ENCODE data around the gene SLC17A9.

Gene SLC17A9

DNA sequence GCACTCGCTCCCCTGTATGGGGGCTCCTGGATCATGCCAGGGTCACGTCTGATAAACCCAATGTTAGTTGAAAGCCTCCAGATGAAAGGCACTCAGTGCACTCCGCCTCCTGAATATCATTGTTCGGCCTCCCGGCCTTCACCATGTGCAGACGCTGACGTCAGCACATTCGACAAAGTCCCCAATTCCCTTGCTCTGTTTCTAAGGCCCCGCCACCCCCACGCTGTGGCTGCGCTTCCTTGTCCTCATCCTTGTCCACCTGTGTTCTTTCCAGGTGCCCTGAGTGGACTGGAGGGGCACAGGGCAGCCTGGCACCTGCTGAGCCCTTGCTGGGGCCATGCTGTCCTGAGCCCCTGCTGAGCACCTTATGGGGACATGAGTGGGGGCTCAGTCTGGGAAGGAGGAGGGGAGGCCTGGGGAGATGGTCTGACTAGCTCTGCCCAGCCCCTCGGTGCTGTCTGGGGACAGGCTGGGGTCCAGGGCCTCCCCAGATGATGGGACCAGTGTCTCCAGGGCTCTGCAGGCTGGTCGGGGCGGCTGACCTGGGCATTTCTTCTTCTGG is 64.1 kb downstream of the SLC17A9 start:
- no peak for TF ChIP-seq CTCF (IDR thresholded peaks at IDR 0.05; ENCODE audit: insufficient read depth, low read depth, low read length, missing control alignments)
- no peak overlapping the region for H3K4me3 ChIP-seq (ENCODE audit: low read length)
- no peak for DNase-seq (ENCODE audit: low read depth)

DNA sequence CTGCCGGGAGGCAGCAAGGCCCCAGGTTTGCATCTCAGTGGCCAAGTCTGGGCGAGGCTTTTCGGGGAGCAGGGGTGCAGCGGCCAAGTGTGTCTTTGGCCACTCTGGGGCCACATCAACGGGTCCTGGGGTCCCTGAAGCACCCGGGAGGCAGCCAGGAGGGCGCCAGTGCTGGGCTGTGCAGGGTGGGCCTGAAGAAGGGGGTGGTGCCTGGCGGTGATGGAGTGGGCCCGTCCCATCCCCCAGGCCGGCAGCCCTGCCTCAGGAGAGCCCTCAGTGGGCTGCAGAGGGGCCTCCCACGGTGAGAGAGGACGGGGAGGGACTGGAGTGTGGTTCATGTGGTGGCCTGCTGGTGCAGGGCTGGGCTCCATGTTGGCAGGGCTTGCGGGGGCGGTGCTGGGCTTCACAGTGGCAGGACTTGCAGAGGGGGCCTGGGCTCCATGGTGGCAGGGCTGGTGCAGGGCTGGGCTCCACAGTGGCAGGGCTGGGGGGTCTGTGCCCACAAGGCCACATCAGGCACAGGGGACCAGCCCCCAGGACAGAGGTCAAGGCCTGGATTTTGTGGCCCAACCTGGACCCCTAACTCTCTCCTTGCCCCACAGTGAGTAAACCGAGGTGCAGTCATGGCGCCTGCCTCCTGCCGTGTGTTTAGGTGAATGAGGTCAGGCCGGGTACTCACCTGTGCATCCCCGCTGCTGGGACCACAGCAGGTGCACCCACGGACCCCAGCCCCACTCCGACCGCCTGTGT is 64.7 kb downstream of the SLC17A9 start:
- DNase-seq (ENCODE audit: low read depth), result no peak
- no peak for TF ChIP-seq CTCF (IDR thresholded peaks at IDR 0.05; ENCODE audit: insufficient read depth, low read depth, low read length, missing control alignments)
- H3K4me3 ChIP-seq (ENCODE audit: low read length), result no peak overlapping the region

GRCh38 chr20:63017826-63018411 is 65.4 kb downstream of the SLC17A9 start:
- no peak overlapping the region for H3K4me3 ChIP-seq (ENCODE audit: low read length)
- no peak for DNase-seq (ENCODE audit: low read depth)
- no peak for TF ChIP-seq CTCF (IDR thresholded peaks at IDR 0.05; ENCODE audit: insufficient read depth, low read depth, low read length, missing control alignments)
